Type B pancreatic cell (in vitro differentiated cells): ENCODE results near the gene INPP5J. TPM values are rescaled to one million over a fixed set of nuclear protein-coding genes. Genes with fewer than 3 reads are reported as not detected.

Experiments used
- DNase-seq: peaks from one replicate; pipeline ENCODE4 v3.0.0; 2021; ENCODE audit warnings: mixed read lengths; ENCODE audit not compliant: unreplicated experiment; ENCODE audit errors: extremely low spot score
- H3K27ac Mint-ChIP-seq: 2 replicates; pipeline ENCODE4 v1.8.0; 2021; ENCODE audit warnings: mild to moderate bottlenecking, mixed read lengths
- H3K27me3 Mint-ChIP-seq: 2 replicates; pipeline ENCODE4 v1.8.0; 2021; ENCODE audit warnings: mixed read lengths
- H3K36me3 Mint-ChIP-seq: 2 replicates; pipeline ENCODE4 v1.8.0; 2021; ENCODE audit warnings: mixed read lengths
- H3K4me1 Mint-ChIP-seq: one replicate; pipeline ENCODE4 v1.8.0; 2021; ENCODE audit warnings: mixed read lengths; ENCODE audit not compliant: unreplicated experiment
- H3K4me3 Mint-ChIP-seq: 2 replicates; pipeline ENCODE4 v1.8.0; 2021; ENCODE audit warnings: mild to moderate bottlenecking, mixed read lengths
- H3K9me3 Mint-ChIP-seq: 2 replicates; pipeline ENCODE4 v1.8.0; 2021; ENCODE audit warnings: mixed read lengths
- total RNA-seq: library from RNA; stranded (reverse); gene quantifications from 2 replicates; pipeline ENCODE4 v1.2.1, GENCODE V29; 2021; ENCODE audit warnings: low replicate concordance
- TF ChIP-seq, protein P1 (sequence below): fragments of 200-600 bp; sonication (generic); conservative IDR thresholded peaks from 2 replicates; pipeline ENCODE4 v1.5.0; 2021; ENCODE audit warnings: antibody characterized with exemption, mild to moderate bottlenecking

The INPP5J gene
- total RNA-seq, 1 donor from 2014 or later, result 8.7 TPM

DNA sequence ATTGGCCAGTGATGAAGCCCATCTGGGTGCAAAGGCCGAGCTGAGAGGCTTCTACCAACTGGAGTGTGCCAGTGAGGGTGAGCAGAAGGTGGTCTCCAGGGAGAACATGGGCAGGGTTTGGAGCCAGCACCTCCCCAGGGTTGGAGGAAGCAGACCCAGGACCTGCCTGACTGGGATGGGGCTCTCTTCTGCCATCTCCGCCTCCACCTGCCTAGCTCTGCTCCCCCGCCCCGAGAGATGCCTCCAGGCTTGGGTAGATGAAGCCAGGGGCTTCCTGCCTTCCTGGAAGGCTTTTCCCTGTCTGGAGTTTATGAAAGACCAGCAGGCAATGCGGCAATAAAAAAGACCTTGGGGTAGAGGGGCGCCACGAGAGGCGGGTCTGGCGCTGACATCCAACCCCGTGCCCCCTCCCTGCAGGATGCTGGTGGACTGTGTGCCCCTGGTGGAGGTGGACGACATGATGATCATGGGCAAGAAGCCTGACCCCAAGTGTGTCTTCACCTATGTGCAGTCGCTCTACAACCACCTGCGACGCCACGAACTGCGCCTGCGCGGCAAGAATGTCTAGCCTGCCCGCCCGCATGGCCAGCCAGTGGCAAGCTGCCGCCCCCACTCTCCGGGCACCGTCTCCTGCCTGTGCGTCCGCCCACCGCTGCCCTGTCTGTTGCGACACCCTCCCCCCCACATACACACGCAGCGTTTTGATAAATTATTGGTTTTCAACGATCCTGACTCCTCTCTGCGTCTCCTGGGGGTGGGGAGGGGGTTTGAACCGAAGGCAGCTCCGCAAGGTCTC lies 18.7 kb upstream of the INPP5J start:
- H3K27ac Mint-ChIP-seq, result no peak overlapping the region
- no peak overlapping the region for H3K4me3 Mint-ChIP-seq
- TF ChIP-seq, protein P1, sequence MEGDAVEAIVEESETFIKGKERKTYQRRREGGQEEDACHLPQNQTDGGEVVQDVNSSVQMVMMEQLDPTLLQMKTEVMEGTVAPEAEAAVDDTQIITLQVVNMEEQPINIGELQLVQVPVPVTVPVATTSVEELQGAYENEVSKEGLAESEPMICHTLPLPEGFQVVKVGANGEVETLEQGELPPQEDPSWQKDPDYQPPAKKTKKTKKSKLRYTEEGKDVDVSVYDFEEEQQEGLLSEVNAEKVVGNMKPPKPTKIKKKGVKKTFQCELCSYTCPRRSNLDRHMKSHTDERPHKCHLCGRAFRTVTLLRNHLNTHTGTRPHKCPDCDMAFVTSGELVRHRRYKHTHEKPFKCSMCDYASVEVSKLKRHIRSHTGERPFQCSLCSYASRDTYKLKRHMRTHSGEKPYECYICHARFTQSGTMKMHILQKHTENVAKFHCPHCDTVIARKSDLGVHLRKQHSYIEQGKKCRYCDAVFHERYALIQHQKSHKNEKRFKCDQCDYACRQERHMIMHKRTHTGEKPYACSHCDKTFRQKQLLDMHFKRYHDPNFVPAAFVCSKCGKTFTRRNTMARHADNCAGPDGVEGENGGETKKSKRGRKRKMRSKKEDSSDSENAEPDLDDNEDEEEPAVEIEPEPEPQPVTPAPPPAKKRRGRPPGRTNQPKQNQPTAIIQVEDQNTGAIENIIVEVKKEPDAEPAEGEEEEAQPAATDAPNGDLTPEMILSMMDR, result no peak
- no peaks in the 10 kb centered on the region for H3K36me3 Mint-ChIP-seq
- H3K9me3 Mint-ChIP-seq, result no peaks in the 10 kb centered on the region
- peaks cover 9% of the 10 kb centered on the region for H3K27me3 Mint-ChIP-seq
- H3K4me1 Mint-ChIP-seq, result peaks cover 7% of the 10 kb centered on the region
- DNase-seq, result no peak

DNA sequence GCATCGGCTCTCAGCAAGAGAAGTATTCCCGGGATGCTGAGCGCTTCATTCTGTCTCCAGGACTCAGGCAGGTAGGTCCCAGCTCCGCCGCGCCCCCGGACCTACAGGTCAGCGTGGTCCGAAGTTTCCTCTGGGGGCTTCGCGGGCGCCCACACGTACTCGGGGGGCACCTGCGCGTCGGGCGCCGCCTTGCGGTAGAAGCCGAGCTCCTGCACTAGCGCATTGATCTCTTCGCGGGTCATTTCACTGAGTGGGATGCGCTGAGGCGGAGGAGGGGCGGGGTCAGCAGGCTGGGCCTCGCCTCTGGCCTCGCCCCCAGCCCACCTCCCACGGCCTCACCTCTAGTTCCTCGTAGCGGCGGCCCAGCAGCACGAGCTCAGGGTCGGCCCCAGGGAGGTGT lies 17.9 kb upstream of the INPP5J start:
- DNase-seq, result no peak
- H3K36me3 Mint-ChIP-seq, result no peaks in the 10 kb centered on the region
- TF ChIP-seq, protein P1, result peak; percentile 69
- H3K27me3 Mint-ChIP-seq, result peaks cover 9% of the 10 kb centered on the region
- H3K9me3 Mint-ChIP-seq, result no peaks in the 10 kb centered on the region
- H3K27ac Mint-ChIP-seq, result no peak overlapping the region
- no peak overlapping the region for H3K4me3 Mint-ChIP-seq
- H3K4me1 Mint-ChIP-seq, result peaks cover 7% of the 10 kb centered on the region

DNA sequence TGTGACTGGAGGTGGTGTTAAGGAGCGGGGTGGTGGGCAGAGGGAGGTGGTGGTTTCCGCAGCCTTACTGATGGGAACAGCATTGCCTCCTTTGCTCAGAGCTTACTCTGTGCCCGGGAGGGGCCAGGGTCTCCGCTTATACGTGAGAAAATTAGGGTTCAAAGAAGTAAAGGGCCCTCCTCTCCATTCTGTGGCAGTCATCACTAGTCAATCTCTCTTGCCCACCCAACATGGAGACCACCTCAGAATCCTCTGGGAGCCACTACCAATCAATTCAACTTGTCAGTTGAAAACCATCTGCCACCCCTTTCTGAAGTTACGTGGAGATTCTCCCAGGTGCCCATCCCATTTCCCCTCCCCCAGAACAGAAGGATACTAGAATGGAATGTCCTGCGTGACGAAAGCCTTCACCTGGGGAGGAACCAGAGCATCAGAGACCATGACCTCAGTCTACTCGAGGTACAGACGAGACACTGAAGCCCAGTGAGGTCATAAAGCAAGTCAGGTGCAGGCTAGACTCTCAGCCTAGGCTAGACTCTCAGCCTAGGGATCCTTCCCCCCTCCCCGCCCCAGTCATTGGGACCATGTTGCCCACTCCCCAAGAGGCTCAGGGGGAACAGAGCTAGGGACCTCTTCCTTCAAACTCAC lies 17.4 kb upstream of the INPP5J start:
- H3K4me3 Mint-ChIP-seq, result no peak overlapping the region
- TF ChIP-seq, protein P1, result no peak
- H3K4me1 Mint-ChIP-seq, result peaks cover 7% of the 10 kb centered on the region
- peak overlapping the region; percentile 41 for H3K27ac Mint-ChIP-seq
- no peak for DNase-seq
- H3K9me3 Mint-ChIP-seq, result no peaks in the 10 kb centered on the region
- H3K27me3 Mint-ChIP-seq, result peaks cover 9% of the 10 kb centered on the region
- H3K36me3 Mint-ChIP-seq, result no peaks in the 10 kb centered on the region

DNA sequence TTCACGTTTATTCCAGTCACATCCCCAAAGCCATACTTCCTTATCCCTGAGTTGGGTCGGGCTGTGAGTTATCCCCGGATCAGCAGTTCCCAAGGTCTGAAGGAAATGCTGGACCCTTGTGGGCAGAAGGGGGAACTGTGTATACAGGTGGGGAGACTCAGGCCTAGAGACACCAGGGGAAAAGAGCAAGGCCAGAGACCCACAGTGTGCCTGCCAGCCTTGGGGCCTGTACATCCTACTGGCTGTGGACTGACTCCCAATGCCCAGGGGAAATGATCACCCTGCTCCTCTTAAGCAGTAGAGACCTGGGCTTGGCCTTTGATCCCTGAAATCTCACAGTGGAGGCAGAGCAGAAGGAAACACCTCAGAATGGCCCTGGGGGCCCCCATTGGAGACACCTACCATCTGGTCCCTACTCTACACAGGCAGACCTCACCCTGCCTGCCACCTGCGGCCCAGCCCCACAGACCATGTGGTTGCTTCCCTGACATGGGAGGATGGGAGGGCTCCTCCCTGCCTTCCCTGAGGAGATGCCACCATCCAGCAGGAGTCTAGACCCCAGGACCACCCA lies 16.7 kb upstream of the INPP5J start:
- H3K27ac Mint-ChIP-seq, result peak overlapping the region; percentile 41
- no peaks in the 10 kb centered on the region for H3K9me3 Mint-ChIP-seq
- peaks cover 9% of the 10 kb centered on the region for H3K27me3 Mint-ChIP-seq
- H3K4me3 Mint-ChIP-seq, result peak overlapping the region; percentile 89
- peaks cover 7% of the 10 kb centered on the region for H3K4me1 Mint-ChIP-seq
- no peak for DNase-seq
- TF ChIP-seq, protein P1, result no peak
- H3K36me3 Mint-ChIP-seq, result no peaks in the 10 kb centered on the region

DNA sequence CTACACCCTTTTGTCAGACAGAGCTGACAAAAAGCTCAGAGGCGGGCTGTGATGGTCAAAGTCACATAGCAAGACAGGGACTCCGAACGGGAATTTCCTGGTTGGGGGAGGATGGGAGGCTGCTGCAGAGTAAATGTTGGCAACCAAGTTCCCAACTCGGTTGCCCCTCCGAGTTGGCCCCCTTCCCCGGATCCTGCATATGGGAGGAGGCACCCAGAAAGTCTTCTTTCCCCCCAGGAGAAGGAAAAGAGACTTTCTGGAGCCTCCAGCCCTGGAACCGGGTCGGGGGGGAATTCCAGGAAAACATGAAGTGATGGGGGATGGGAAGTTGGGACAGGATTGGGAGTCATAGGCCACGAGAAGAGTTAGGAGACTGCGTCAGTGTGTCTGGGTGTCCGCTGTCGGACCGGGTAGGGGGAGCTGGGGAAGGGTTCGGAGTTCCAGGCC lies 16.0 kb upstream of the INPP5J start:
- H3K4me3 Mint-ChIP-seq, result peak overlapping the region; percentile 89
- H3K27me3 Mint-ChIP-seq, result peaks cover 9% of the 10 kb centered on the region
- no peak overlapping the region for H3K27ac Mint-ChIP-seq
- no peaks in the 10 kb centered on the region for H3K9me3 Mint-ChIP-seq
- DNase-seq, result no peak
- TF ChIP-seq, protein P1, result no peak
- H3K36me3 Mint-ChIP-seq, result no peaks in the 10 kb centered on the region
- H3K4me1 Mint-ChIP-seq, result peaks cover 7% of the 10 kb centered on the region
